Lower leg skin (tissue), 3 donors: ENCODE measurements around the gene CELF1.

ENCODE experiments used
- CTCF ChIP-seq, 3 donors: fragments of 450-650 bp; IDR thresholded peaks; one replicate each; pipeline ENCODE4 v1.5.1; 2016; ENCODE audit warnings: antibody characterized with exemption in 3 of 3, mild to moderate bottlenecking in 3 of 3, moderate library complexity in 2 of 3
- POLR2A ChIP-seq, 2 donors: fragments of 450-650 bp; IDR thresholded peaks; one replicate each; pipeline ENCODE4 v1.6.1; 2016 to 2017; ENCODE audit warnings: antibody characterized with exemption in 2 of 2, mild to moderate bottlenecking in 1 of 2, moderate library complexity in 1 of 2

GRCh38 chr11:47592251-47592650, 39.3 kb upstream of the CELF1 start:
- TF ChIP-seq CTCF (IDR thresholded peaks at IDR 0.05) (no peak), POLR2A (IDR thresholded peaks at IDR 0.05) (no peak)
